ENCODE results near the gene TTC38. TPM values are rescaled to one million over a fixed set of nuclear protein-coding genes. Genes with fewer than 3 reads are reported as not detected.

Gene TTC38
- total RNA-seq, 4 donors from 2014 or later = 28.4 to 58.6 (median 32.3) TPM

DNA sequence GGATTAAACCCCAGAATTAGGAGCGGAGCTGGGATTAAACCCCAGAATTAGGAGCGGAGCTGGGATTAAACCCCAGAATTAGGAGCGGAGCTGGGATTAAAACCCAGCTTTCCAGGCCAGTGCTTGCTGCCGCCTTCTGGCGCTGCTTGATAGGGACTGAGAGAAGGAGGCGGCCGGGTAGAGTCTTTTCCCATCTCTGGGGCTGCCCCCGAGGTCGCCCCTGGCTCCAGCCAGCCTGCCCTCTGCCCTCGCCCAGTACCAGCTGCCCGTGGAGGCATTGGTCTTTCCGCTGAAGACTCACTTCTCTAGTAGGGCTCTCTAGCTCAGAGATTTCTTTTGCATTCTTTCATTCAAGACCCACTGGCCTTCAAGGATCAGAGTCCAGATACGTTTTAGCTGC lies 72.9 kb downstream of the TTC38 start:
- WGBS = 90% methylated on average over 13 of the region's 13 CpGs
- Histone ChIP-seq H3K4me3 (no peak overlapping the region), H3K4me1 (peaks cover 12 to 25% (median 18%) of the 10 kb centered on the region in 4 donors), H3K27ac (replicated peaks in 1 of 4) (no peak overlapping the region), H3K9me3 (no peaks in the 10 kb centered on the region), H3K27me3 (no peaks in the 10 kb centered on the region), H3K36me3 (peaks cover 39 to 83% (median 75%) of the 10 kb centered on the region in 4 donors)
- no peak for DNase-seq (ENCODE audit: extremely low spot score)
- no peak for TF ChIP-seq POLR2A (IDR thresholded peaks at IDR 0.05; ENCODE audit: low read depth)
- TF ChIP-seq POLR2AphosphoS5 (IDR thresholded peaks at IDR 0.05) = no peak
- TF ChIP-seq EP300 (IDR thresholded peaks at IDR 0.05) = no peak
- TF ChIP-seq, protein P1, sequence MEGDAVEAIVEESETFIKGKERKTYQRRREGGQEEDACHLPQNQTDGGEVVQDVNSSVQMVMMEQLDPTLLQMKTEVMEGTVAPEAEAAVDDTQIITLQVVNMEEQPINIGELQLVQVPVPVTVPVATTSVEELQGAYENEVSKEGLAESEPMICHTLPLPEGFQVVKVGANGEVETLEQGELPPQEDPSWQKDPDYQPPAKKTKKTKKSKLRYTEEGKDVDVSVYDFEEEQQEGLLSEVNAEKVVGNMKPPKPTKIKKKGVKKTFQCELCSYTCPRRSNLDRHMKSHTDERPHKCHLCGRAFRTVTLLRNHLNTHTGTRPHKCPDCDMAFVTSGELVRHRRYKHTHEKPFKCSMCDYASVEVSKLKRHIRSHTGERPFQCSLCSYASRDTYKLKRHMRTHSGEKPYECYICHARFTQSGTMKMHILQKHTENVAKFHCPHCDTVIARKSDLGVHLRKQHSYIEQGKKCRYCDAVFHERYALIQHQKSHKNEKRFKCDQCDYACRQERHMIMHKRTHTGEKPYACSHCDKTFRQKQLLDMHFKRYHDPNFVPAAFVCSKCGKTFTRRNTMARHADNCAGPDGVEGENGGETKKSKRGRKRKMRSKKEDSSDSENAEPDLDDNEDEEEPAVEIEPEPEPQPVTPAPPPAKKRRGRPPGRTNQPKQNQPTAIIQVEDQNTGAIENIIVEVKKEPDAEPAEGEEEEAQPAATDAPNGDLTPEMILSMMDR (IDR thresholded peaks at IDR 0.05) = no peak
- intact Hi-C loops (cut with DNase I) = no loop called here

Other genes starting within 250 kb of the TTC38 start
- 10 to 100 TPM; 17.0 to 50.9 (median 26.8) TPM for gene PPARA, start 117.5 kb upstream of the TTC38 start, total RNA-seq
- 10 to 100 TPM in 3 of 4 donors, 1 to 10 TPM in 1; 8.3 to 19.4 (median 14.8) TPM for gene CDPF1, start 17.7 kb upstream of the TTC38 start, total RNA-seq
- gene PKDREJ, start 4.7 kb upstream of the TTC38 start, total RNA-seq = under 1 TPM in 3 of 4 donors, not detected in 1; under 0.01 to 0.23 (median under 0.01) TPM
- gene GTSE1, start 28.9 kb downstream of the TTC38 start, total RNA-seq = 1 to 10 TPM in 1 of 4 donors, not detected in 3; 1.0 TPM
- 10 to 100 TPM; 18.1 to 23.6 (median 20.6) TPM for gene TRMU, start 67.7 kb downstream of the TTC38 start, total RNA-seq